GM12865 (cell line): ENCODE measurements around the gene MFSD12.

ENCODE experiments used
- DNase-seq: peaks from one replicate; pipeline ENCODE4 v3.0.0; 2010; ENCODE audit warnings: low read depth
- H3K4me3 ChIP-seq: 2 replicates; pipeline ENCODE4 v1.5.1; 2011; ENCODE audit warnings: mild to moderate bottlenecking, low read depth, low read length, control low read depth
- CTCF ChIP-seq: IDR thresholded peaks from 2 replicates; pipeline ENCODE4 v1.5.1; 2011; ENCODE audit warnings: low read length, control low read depth, low read depth, inconsistent platforms; ENCODE audit not compliant: insufficient read depth; ENCODE audit errors: missing control alignments

Gene MFSD12

GRCh38 chr19:3554254-3555083 lies 2.9 kb downstream of the MFSD12 start:
- TF ChIP-seq CTCF, result no peak
- DNase-seq, result peak; percentile 59
- H3K4me3 ChIP-seq, result peak overlapping the region; percentile 42

GRCh38 chr19:3551792-3552095 lies 5.6 kb downstream of the MFSD12 start:
- H3K4me3 ChIP-seq, result no peak overlapping the region
- peak; percentile 2 for DNase-seq
- TF ChIP-seq CTCF, result no peak

- no peak overlapping the region for H3K4me3 ChIP-seq
- TF ChIP-seq CTCF, result no peak
- no peak for DNase-seq
These were observed 6.2 kb downstream of the MFSD12 start for GRCh38 chr19:3550947-3551791.

GRCh38 chr19:3549816-3550215 lies 7.6 kb downstream of the MFSD12 start:
- TF ChIP-seq CTCF, result no peak
- no peak overlapping the region for H3K4me3 ChIP-seq
- DNase-seq, result no peak

GRCh38 chr19:3548606-3549005 lies 8.8 kb downstream of the MFSD12 start:
- no peak for DNase-seq
- TF ChIP-seq CTCF, result no peak
- H3K4me3 ChIP-seq, result no peak overlapping the region

GRCh38 chr19:3547767-3548282 lies 9.6 kb downstream of the MFSD12 start:
- TF ChIP-seq CTCF, result no peak
- no peak overlapping the region for H3K4me3 ChIP-seq
- no peak for DNase-seq
